GM12878 (cell line): ENCODE data around the gene INF2. TPM values are rescaled to one million over a fixed set of nuclear protein-coding genes. Genes with fewer than 3 reads are reported as not detected.

Experiments used
- ATAC-seq: fragments of 200-7000 bp; cut with Tn5 transposase; 3 replicates; pipeline ENCODE4 v1.9.1; 2020; ENCODE audit warnings: mild to moderate bottlenecking, moderate library complexity
- BruUV-seq: library from RNA; stranded (reverse); fragments of 400-500 nt; replicated peaks from 2 replicates; lab custom pipeline; 2021; lab: Mats Ljungman, UMichigan
- CTCF ChIA-PET: fragments of 300-600 bp; sonication (Branson Sonifier 250); formaldehyde crosslinking; extraction: SDS; loops from one replicate; lab custom pipeline; 2021; ENCODE audit warnings: inconsistent platforms; lab: Yijun Ruan, JAX
- POLR2A ChIA-PET: fragments of 350-600 bp; formaldehyde crosslinking; extraction: SDS; loops from one replicate; lab custom pipeline; 2021; ENCODE audit warnings: inconsistent platforms; lab: Charles Lee
- RAD21 ChIA-PET: fragments of 300-600 bp; sonication (Branson Sonifier 250); formaldehyde crosslinking; loops from one replicate; lab custom pipeline; 2023; ENCODE audit warnings: antibody characterized with exemption; ENCODE audit not compliant: unreplicated experiment; lab: Charles Lee
- SMC1A ChIA-PET: fragments of 300-600 bp; sonication (Branson Sonifier 250); formaldehyde crosslinking; loops from one replicate; lab custom pipeline; 2023; ENCODE audit not compliant: unreplicated experiment, uncharacterized antibody; lab: Charles Lee
- DNase-seq: peaks from one replicate; pipeline ENCODE4 v3.0.0-alpha.2; 2011; ENCODE audit warnings: low read depth, low spot score
- FAIRE-seq: peaks from 3 replicates; lab custom pipeline; 2011; peaks lifted over from hg19 to GRCh38; lab: Jason Lieb, UNC
- H2AFZ ChIP-seq: 2 replicates; pipeline ENCODE4 v1.6.0; 2011; ENCODE audit warnings: low read depth, low read length, control low read depth; ENCODE audit not compliant: control insufficient read depth
- H3K27ac ChIP-seq: 2 replicates; pipeline ENCODE4 v1.5.1; 2011; ENCODE audit warnings: control low read depth; ENCODE audit not compliant: control insufficient read depth, insufficient read depth
- H3K27me3 ChIP-seq, 2 experiments: replicated peaks in 1 of 2; 2 replicates each; pipeline versions ENCODE4 v1.6.0 to v1.6.1; 2011; ENCODE audit warnings: low read length in 1 of 2; ENCODE audit not compliant: control insufficient read depth in 2 of 2, insufficient read depth in 2 of 2
- H3K36me3 ChIP-seq, 2 experiments: 2 replicates each; pipeline ENCODE4 v1.5.1; 2011; ENCODE audit warnings: low read length in 1 of 2; ENCODE audit not compliant: control insufficient read depth in 2 of 2, insufficient read depth in 2 of 2
- H3K4me1 ChIP-seq: 2 replicates; pipeline ENCODE4 v1.6.1; 2011; ENCODE audit warnings: mild to moderate bottlenecking, low read length, moderate library complexity, mixed read lengths; ENCODE audit not compliant: control insufficient read depth, insufficient read depth
- H3K4me2 ChIP-seq: 2 replicates; pipeline ENCODE4 v1.6.0; 2011; ENCODE audit warnings: control low read depth; ENCODE audit not compliant: control insufficient read depth, insufficient read depth
- H3K4me3 ChIP-seq: fragments of 200-600 bp; sonication (generic); 2 replicates; pipeline ENCODE4 v1.5.1; 2016
- H3K79me2 ChIP-seq: 2 replicates; pipeline ENCODE4 v1.6.0; 2011; ENCODE audit warnings: low read length; ENCODE audit not compliant: control insufficient read depth, insufficient read depth
- H3K9ac ChIP-seq: 2 replicates; pipeline ENCODE4 v1.8.0; 2011; ENCODE audit warnings: low read length, control low read depth, mixed read lengths; ENCODE audit not compliant: control insufficient read depth, insufficient read depth
- H3K9me3 ChIP-seq: replicated peaks from 3 replicates; pipeline ENCODE4 v1.5.1; 2011; ENCODE audit warnings: mild to moderate bottlenecking, low read length; ENCODE audit not compliant: control insufficient read depth, insufficient read depth
- H4K20me1 ChIP-seq: 2 replicates; pipeline ENCODE4 v1.6.0; 2011; ENCODE audit not compliant: control insufficient read depth, insufficient read depth
- CHD1 ChIP-seq: IDR thresholded peaks from 2 replicates; pipeline ENCODE4 v1.6.1; 2012; ENCODE audit warnings: low read depth, low read length, improper control_type of control experiment
- CHD2 ChIP-seq: IDR thresholded peaks from 2 replicates; pipeline ENCODE4 v1.6.1; 2011; ENCODE audit warnings: low read depth, low read length, improper control_type of control experiment, borderline replicate concordance
- ETV6 ChIP-seq, 2 experiments: fragments of 450-650 bp in 1 of 2; IDR thresholded peaks in 1 of 2; conservative IDR thresholded peaks in 1 of 2; 2 replicates each; pipeline ENCODE4 v1.6.1; 2014; ENCODE audit warnings: antibody characterized with exemption in 1 of 2, borderline replicate concordance in 1 of 2, low read depth in 1 of 2, mild to moderate bottlenecking in 1 of 2, moderate library complexity in 1 of 2
- HDGF ChIP-seq: fragments of 450-650 bp; IDR thresholded peaks from 2 replicates; pipeline ENCODE4 v1.6.1; 2016; ENCODE audit warnings: antibody characterized with exemption
- KAT2A ChIP-seq: conservative IDR thresholded peaks from 2 replicates; pipeline ENCODE4 v1.6.1; 2011; ENCODE audit warnings: low read depth, low read length; ENCODE audit not compliant: control insufficient read depth
- KLF5 ChIP-seq: fragments of 450-650 bp; IDR thresholded peaks from 2 replicates; pipeline ENCODE4 v1.6.1; 2014; ENCODE audit warnings: mild to moderate bottlenecking; ENCODE audit not compliant: partially characterized antibody
- NFYA ChIP-seq: IDR thresholded peaks from 2 replicates; pipeline ENCODE4 v1.6.1; 2011; ENCODE audit warnings: low read depth, mild to moderate bottlenecking, low read length, improper control_type of control experiment, borderline replicate concordance
- NFYB ChIP-seq: IDR thresholded peaks from 2 replicates; pipeline ENCODE4 v1.6.1; 2011; ENCODE audit warnings: low read depth, mild to moderate bottlenecking, low read length, improper control_type of control experiment, moderate library complexity; ENCODE audit not compliant: insufficient read depth
- PRDM15 ChIP-seq: fragments of 450-650 bp; formaldehyde crosslinking; IDR thresholded peaks from 2 replicates; pipeline ENCODE4 v1.4.0; 2020; ENCODE audit warnings: mild to moderate bottlenecking, moderate library complexity
- RB1 ChIP-seq: fragments of 450-650 bp; formaldehyde crosslinking; IDR thresholded peaks from 2 replicates; pipeline ENCODE4 v1.6.1; 2017; ENCODE audit warnings: mild to moderate bottlenecking, borderline replicate concordance
- RUNX3 ChIP-seq: IDR thresholded peaks from 2 replicates; pipeline ENCODE4 v1.6.1; 2012; ENCODE audit warnings: low read length, inconsistent platforms
- SPI1 ChIP-seq: IDR thresholded peaks from 2 replicates; pipeline ENCODE4 v1.6.1; 2011; ENCODE audit warnings: low read depth, mild to moderate bottlenecking, low read length, moderate library complexity, borderline replicate concordance; ENCODE audit not compliant: insufficient read depth
- ZBTB40 ChIP-seq: fragments of 450-650 bp; IDR thresholded peaks from 2 replicates; pipeline ENCODE4 v1.6.1; 2016; ENCODE audit warnings: mild to moderate bottlenecking, moderate library complexity, borderline replicate concordance
- ZNF274 ChIP-seq: IDR thresholded peaks from one replicate; pipeline ENCODE4 v1.8.0; 2011; ENCODE audit not compliant: insufficient read length, insufficient read depth
- ZSCAN29 ChIP-seq: fragments of 450-650 bp; IDR thresholded peaks from 2 replicates; pipeline ENCODE4 v1.6.1; 2017; ENCODE audit warnings: mild to moderate bottlenecking, moderate library complexity
- WGBS: methylation state at CpG from one replicate; pipeline ENCODE4 v1.1.6; 2016; ENCODE audit warnings: low lambda C conversion rate; ENCODE audit not compliant: insufficient replicate concordance, insufficient coverage; ENCODE audit errors: missing lambda C conversion rate; 5-methylcytosine and 5-hydroxymethylcytosine counted together
- in situ Hi-C: fragments of 300-500 bp; cut with MboI; formaldehyde crosslinking; loops from 9 replicates; pipeline ENCODE4 v1.14.3; 2018; ENCODE audit warnings: mixed read lengths
- intact Hi-C: fragments of 100-400 bp; cut with micrococcal nuclease; formaldehyde crosslinking; loops from one replicate; pipeline ENCODE4 v1.14.2; 2022; ENCODE audit not compliant: unreplicated experiment
- polyA plus RNA-seq, 11 experiments: library from polyadenylated mRNA; depleted of rRNA in 4 of 11; unstranded in 6 of 11; stranded (reverse) in 5 of 11; fragments of >200 nt; fragmentation: Nextera tagmentation in 4 of 11; fragmentation: Illumina TruSeq in 1 of 11; extraction: Ambion mirVana in 4 of 11; extraction: Trizol in 1 of 11; gene quantifications; 1 replicate in 1 of 11; 2 replicates in 10 of 11; pipeline versions ENCODE4 v1.2.1 to v1.2.3, GENCODE V29; 2011 to 2016; ENCODE audit warnings: inconsistent platforms in 2 of 11, missing spikeins in 2 of 11, low read depth in 1 of 11
- total RNA-seq, 4 experiments: library from RNA; depleted of rRNA in 3 of 4; stranded (reverse); fragments of >200 nt in 3 of 4; fragmentation: Illumina TruSeq in 1 of 4; extraction: Trizol in 1 of 4; gene quantifications; 2 replicates each; pipeline versions ENCODE4 v1.2.1 to v1.2.3, GENCODE V29; 2013 to 2021

INF2 gene
- total and polyA plus RNA-seq, 10 of the 15 experiments (the other 5 are each of a cell fraction or from before 2014, with no cell fraction given), result 0.72 to 43.2 (median 8.3) TPM

GRCh38 chr14:104700747-104701217 lies 11.4 kb downstream of the INF2 start (continued):
- TF ChIP-seq CHD2, result no peak
- no peak for TF ChIP-seq ZNF274
- no peak for TF ChIP-seq SPI1
- TF ChIP-seq ZBTB40, result no peak
- TF ChIP-seq CHD1, result no peak
- TF ChIP-seq NFYA, result no peak

- no peaks in the 10 kb centered on the region for H3K27me3 ChIP-seq
- H3K9ac ChIP-seq, result no peak overlapping the region
- no peaks in the 10 kb centered on the region for H3K9me3 ChIP-seq
- ChIA-PET RAD21 (no interaction called here), CTCF (no interaction called here), SMC1A (no interaction called here), POLR2A (no interaction called here)
- H3K27ac ChIP-seq, result no peak overlapping the region
- FAIRE-seq (no peak), DNase-seq (no peak), ATAC-seq (no peak)
- no peak overlapping the region for H2AFZ ChIP-seq
- H3K36me3 ChIP-seq, result peaks cover 2 to 3% of the 10 kb centered on the region in 2 experiments; a peak in 3 of 4 replicates
- H3K79me2 ChIP-seq, result no peaks in the 10 kb centered on the region
- WGBS, result 94% methylated on average over 39 of the region's 46 CpGs
- H3K4me3 ChIP-seq, result no peak overlapping the region
- no peaks in the 10 kb centered on the region for H4K20me1 ChIP-seq
- H3K4me1 ChIP-seq, result no peaks in the 10 kb centered on the region
- no TSS peak for BruUV-seq
- H3K4me2 ChIP-seq, result no peak overlapping the region
- in situ Hi-C loops (no loop called here), intact Hi-C loops (no loop called here)
- no peak for TF ChIP-seq PRDM15
- no peak for TF ChIP-seq NFYB
- TF ChIP-seq ETV6 (conservative IDR thresholded peaks at IDR 0.05 in 1 of 2, IDR thresholded peaks at IDR 0.05 in 1 of 2; ENCODE audit: borderline replicate concordance in 1 of 2, low read depth in 1 of 2), result no peak
- TF ChIP-seq HDGF, result no peak
- TF ChIP-seq RB1, result no peak
- TF ChIP-seq RUNX3, result no peak
- no peak for TF ChIP-seq KLF5
- no peak for TF ChIP-seq ZSCAN29
- TF ChIP-seq KAT2A, result no peak
Measured at GRCh38 chr14:104701383-104702076, 12.1 kb downstream of the INF2 start.
